ENCODE results near the gene EHMT1.
"Not testable (repeated sequence)": the region's sequence is repeated elsewhere in the genome, so short reads cannot be mapped to it uniquely, and the experiment has no call there.

EHMT1 gene

DNA sequence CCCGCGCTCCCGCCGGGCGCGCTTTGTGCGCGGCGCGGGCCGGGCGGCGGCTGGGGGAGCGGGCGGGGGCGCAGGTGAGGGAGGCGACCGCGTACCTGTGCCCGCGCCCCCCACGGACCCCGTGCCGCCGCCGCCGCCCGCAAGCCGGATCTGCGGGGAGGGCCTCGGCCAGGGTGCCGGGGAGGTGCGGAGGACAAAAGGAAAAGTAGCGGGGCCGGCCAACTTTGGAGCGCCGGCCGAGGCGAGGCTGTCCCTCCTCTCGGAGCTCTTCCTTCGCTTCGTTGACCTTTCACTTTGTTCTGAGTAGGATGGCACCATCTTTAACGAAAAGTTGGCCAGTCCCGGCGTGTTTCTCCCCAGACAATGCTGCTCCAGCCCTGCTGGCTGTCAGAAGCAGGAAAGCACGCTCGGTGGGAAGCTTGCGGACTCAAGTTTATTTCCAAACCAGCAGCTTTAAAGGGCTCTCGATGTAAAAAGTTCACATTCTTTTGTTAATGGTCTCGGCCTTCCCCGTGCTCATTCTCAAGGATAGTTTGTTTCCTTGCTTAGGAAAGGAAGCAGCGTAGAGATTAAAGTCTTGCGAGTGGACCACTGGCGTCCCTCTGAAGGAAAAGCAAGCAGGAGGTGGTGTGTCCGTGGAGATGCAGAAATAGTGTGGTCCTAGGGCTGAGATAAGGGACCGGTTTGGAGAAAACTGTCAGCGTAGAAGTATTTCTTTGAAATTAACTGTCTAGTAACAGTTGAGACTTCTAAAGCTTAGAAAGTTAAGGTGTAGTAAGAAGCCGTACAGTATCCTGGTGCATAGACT lies 639 bp downstream of the EHMT1 start:
- no peak for DNase-seq

DNA sequence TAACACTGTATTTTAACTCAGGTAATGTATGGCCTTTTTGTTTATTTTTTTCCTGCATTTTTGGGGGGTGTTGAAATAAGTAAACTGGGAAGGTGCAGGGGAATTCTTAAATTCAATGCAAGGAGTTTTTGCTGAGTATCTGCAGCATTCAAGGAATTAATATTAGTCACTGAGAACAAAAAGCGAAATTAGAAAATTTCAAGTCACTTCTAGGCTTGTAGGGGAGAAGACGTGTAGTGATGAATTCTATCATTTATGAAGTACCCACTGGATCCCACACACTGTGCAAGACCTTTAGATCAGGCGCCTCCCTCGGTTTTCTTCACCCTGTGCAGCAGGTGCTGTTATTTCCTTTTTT lies 1.2 kb downstream of the EHMT1 start:
- DNase-seq = no peak

DNA sequence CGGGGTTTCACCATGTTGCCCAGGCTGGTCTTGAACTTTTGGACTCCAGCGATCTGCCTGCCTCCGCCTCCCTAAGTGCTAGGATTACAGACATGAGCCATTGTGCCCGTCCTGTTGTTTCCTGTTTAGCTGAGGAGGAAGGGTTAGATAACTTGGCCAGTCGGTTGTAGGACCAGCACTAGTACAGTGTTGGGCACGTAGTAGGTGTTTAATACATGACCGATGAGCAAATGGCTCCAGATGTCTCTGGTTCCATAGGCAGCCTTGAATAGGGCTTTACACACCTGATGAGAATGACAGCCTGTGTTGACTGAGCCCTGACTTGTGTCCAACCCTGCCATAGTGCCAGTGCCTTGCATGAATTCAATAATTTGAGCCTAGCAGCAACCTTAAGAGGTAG lies 1.8 kb downstream of the EHMT1 start:
- DNase-seq = no peak

DNA sequence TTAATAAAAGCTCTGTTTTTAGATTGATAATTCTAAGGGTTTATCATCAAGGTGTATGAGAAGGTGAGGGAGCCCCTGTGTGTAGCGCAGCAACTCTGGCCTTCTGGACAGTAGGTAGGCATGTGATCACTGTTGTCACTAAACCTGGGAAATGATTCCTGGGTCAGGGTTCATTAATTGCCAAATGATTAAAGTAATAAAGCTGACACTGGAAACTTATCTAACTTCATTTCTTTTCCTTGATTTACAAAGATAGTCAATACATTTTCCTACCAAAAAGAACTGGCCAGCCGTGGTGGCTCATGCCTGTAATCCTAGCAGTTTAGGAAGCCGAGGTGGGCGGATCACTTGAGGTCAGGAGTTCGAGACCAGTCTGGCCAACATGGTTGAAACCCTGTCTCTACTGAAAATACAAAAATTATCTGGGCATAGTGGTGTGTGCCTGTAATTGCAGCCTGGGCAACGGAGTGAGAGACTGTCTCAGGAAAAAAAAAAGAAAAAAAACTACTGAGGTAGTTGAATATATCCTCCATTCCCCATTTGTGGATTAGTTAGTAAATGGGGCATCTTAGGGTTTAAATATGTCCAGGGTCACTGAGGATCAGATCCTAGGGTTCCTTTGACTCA lies 2.4 kb downstream of the EHMT1 start:
- no peak for DNase-seq

DNA sequence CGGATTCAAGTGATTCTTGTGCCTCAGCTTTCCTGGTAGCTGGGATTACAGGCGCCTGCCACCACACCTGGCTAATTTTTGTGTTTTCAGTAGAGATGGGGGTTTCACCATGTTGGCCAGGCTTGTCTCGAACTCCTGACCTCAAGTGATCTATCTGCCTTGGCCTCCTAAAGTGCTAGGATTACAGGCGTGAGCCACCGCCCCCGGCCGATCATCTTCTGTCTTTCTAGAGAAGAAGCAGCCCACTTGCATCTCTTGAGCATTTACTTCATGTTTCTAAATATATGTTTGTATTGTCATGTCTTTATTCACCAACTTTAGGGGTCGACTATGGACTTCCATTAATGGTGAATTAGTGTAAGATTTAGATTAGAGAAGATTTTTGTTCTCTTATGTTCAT lies 3.4 kb downstream of the EHMT1 start:
- DNase-seq = not testable (repeated sequence)

DNA sequence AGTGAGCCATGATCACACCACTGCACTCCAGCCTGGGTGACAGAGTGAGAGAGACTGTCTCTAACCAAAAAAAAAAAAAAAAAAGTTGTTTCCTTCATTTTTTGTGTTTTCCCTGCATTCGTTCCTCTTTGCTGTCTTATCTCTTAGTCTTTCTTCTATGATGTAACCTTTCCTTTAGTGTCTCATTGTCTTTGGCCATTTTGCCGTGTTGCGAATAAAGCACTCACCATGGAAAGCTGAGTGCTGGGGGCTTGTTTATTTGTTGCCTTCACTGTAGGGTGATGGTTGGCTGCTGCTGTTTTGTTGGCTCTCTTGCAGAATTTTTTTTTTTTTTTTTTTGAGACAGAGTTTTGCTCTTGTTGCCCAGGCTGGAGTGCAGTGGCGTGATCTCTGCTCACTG lies 7.7 kb downstream of the EHMT1 start:
- DNase-seq = no peak

DNA sequence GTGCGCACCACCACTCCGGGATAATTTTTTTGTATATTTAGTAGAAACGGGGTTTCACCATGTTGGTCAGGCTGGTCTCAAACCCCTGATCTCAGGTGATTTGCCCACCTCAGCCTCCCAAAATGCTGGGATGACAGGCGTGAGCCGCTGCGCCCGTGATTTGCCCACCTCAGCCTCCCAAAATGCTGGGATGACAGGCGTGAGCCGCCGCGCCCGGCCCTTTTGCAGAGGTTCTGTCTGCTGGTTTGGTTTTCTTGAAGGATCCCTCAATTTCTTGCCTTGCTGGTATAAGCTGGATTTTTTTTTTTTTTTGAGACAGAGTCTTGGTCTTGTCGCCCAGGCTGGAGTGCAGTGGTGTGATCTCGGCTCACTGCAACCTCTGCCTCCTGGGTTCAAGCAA lies 8.6 kb downstream of the EHMT1 start:
- DNase-seq = not testable (repeated sequence)

DNA sequence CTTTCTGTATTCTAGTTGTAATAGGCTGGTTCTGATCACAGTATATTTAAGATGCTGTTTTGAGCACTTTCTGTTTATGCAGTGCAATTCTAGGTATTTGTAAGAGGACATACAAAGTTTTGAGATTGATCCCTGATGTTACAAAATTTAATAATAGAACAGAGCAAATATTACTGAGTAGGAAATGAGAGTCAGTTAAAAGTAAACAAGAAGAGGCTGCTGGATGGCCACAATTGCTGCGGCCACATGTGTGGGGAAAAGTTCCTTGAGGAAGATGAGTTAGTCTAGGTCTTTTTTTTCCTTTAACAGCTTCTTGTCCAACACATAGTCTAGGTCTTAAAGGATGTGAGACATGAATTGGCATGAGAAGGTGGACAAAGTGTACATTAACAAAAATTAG lies 11.3 kb downstream of the EHMT1 start:
- no peak for DNase-seq

DNA sequence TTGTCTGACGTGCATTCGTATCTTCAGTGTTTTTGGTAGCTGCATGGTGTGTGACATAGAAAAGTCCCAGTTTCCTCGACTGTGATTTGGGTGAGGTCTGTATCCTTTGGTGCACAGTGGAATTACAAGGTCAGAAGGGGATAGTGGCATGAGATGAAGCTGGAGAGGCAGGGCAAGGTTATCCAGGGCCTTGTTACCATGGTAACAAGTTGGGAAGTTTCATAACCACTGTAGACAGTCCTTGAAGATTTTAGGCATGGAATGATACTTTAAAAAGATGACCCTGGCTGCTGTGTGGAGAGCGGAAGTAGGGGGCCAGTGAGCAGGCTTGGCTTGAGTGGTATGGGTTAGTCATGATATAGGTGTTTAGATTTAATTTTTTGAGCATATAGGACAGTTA lies 11.9 kb downstream of the EHMT1 start:
- DNase-seq = no peak

DNA sequence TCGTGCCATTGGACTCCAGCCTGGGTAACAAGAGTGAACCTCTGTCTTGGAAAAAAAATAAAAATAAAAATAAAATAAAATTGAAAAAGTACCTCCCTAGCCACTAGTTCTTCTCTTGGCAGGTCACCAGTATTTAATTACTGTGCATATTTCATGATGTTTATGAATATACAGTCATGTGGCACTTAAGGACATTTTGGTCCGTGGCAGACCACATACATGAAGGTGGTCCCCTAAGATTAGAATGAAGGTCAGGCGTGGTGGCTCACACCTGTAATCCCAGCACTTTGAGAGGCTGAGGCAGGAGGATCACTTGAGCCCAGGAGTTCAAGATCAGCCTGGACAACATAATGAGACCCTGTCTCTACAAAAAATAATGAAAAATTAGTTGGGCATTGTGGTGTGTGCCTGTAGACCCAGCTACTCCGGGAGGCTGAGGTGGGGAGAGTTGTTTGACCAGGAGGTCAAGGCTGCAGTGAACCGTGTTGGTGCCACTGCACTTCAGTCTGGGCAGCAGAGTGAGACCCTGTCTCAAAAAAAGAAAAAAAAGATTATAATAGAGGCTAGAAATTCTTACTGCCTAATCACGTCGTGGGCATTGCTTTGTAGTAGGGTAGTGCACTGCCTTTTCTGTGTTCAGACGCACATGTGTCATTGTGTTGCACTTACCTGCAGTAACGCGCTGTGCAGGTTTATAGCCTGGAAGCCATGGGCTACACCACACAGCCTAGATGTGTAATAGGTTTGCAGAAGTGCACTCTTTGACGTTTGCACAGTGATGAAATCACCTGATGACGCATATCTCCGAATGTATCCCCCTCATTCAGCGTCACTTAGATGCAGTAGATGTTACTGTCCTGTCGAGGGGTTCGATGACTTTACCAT lies 12.8 kb downstream of the EHMT1 start:
- DNase-seq = no peak

DNA sequence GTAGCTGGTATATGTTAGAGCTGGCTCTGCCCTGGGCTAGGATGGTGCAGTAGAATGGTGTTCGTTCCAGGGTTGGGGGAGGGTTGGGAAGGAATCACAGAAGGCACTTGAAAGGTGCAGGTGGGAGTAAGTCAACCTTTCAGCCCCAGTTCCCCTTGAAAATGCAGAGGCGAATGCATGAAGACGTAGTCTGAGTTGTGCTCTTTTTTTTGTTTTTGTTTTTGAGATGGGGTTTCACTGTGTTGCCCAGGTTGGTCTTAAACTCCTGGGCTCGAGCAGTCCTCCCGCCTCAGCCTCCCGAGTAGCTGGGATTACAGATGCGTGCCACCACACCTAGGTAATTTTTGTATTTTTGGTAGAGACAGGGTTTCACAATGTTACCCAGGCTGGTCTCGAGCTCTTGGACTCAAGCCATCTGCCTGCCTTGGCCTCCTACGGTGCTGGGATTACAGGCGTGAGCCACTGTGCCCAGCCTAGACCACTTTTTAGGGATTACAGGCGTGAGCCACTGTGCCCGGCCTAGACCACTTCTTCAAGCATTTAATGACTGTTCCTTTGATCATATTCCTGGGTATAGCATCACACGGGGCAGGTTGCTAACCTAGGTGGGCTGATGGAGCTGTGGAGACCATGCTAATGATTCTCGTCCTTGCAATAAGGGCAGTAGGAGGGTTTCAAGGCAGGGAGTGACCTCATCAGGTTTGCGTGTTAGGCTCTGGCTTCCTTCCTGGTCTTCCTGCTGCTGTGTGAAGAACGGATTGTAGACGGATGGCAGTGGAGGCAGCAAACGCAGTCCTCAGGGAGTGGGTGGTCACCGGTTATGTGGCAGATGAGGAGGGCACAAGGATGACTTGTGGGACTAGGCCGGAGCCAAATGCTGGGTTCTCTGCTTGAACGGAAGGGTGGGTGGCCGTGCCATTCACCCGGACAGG lies 13.7 kb downstream of the EHMT1 start:
- DNase-seq = no peak

DNA sequence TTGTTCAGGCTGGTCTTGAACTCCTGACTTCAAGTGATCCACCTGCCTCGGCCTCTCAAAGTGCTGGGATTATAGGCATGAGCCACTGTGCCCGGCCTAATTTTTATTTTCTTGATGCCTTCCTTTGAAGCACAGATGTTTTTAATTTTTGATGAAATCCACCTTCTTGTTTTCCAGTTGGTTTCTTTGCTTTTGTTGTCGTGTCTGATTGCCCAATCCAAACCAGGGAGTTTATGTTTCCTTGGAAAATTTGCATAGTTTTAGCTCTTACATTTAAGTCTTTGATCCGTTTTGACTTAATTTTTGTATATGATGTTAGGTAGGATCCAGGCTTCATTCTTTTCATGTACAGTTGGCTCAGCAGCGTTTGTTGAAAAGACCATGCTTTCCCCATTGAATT lies 15.2 kb downstream of the EHMT1 start:
- DNase-seq = no peak

DNA sequence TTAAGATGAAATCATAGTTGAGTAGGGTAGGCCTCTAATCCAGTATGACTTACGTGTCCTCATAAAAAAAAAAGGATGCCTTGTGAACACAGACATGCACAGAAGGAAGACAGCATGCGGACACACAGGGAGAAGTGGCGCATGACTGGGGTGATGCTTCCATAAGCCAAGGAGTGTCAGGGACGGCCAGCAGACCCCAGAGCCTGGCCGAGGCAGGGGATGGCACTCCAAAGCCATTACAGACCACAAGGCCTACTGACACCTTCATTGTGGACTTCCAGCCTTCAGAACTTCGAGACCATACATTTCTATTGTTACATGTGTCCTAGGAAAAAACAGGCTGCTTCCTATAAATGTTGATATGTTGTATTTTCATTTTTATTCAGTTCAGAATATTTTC lies 19.9 kb downstream of the EHMT1 start:
- DNase-seq = no peak

DNA sequence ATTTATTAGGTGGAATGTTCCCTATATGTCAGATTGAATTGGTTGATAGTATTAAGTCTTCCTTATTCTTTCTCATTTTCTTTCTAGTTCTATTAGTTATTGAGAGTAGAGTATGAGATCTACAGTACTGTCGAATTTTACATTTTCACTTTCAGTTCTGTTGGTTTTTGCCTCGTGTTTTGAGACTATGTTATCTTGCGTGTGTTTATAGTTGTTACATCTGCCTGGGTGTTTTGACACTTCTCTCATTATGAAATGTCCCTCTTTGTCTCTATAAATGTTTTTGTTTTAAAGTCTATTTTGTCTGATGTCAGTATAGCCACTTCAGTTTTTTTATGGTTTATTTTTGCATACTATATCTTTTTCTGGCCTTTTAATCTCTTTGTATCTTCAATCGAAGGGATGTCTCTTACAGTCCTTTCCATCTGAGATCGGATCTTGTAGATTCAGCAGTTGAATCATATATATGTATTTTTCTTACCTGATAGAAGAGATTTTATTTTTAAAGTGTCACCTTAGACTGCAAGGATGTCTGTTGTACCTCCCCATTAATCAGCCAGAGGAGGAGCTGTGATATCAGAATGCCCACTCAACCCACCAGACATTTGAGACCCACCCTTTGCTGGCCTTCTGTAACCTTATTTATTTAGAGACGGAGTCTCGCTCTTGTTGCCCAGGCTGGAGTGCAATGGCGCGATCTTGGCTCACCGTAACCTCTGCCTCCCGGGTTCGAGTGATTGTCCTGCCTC lies 20.7 kb downstream of the EHMT1 start:
- DNase-seq = no peak

DNA sequence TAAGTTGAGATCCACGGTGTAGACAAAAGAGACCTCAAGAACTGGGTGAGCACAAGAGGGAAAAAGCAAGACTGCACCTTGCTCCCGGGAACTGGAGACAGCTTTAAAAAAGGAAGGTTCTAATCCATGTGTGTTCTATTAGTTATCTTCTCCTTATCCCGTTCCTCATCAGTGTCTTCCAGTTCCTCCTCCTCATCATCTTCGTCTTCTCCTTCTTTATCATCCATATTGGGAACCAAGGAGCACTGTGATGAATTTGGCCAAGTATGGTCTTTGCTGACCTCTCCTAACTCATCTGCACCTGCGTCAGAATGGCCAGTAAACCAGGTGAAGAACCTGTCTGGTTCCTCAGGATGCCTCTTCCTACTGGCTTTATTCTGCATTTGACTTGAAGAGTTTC lies 22.1 kb downstream of the EHMT1 start:
- DNase-seq = no peak

DNA sequence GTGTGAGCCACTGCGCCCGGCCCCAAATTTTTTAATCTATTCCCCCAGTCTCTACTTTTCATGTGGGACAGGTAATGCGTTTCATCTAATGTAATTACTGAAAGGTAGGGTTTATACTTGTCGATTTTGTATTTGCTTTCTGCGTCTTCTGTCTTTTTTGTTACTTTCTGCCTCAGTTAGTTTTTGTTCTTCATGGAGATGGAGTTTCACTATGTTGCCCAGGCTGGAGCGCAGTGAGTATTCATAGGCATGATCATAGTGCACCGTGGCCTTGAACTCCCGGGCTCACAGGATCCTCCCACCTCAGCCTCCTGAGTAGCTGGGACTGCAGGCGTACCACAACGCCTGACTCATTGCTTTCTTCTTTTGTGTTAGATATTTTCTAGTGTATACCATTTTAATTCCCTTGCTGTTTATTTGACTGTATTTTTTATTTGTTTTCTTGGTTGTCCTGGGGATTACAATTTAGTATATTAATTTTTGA lies 23.4 kb downstream of the EHMT1 start:
- DNase-seq = no peak

DNA sequence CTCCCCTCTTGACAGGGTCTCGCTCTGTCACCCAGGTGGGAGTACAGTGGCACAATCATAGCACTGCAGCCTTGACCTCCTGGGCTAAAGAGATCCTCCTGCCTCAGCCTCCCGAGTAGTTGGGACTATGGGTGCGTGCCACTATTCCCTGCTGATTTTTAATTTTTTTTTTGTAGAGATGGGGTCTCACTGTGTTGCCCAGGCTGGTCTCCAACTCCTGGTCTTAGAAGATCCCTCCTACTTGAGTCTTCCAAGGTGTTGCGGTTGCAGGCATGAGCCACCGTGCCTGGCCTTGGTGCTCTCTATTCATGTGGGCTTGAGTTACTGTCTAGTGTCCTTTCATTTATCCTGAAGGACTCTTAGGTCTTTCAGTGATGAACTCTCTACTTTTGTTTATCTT lies 24.1 kb downstream of the EHMT1 start:
- no peak for DNase-seq

DNA sequence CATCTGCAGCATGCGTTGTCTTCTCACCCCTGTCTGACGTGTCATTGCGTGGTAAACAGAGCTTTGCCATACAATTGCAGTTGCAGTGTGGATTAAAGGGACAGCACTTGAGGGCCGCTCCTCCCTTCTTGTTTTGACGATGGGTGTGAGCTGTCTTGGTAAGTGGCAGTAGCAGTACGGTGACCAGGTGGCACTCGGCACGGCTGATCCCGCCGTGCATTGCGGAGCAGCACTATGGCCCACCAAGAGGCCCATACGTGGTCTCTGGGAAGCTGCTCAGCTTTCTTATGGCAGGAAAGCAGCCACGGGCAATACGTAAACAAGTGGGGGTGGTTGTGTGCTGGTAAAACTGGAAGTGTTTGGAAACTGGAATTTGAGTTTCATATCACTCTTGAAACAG lies 25.1 kb downstream of the EHMT1 start:
- no peak for DNase-seq

DNA sequence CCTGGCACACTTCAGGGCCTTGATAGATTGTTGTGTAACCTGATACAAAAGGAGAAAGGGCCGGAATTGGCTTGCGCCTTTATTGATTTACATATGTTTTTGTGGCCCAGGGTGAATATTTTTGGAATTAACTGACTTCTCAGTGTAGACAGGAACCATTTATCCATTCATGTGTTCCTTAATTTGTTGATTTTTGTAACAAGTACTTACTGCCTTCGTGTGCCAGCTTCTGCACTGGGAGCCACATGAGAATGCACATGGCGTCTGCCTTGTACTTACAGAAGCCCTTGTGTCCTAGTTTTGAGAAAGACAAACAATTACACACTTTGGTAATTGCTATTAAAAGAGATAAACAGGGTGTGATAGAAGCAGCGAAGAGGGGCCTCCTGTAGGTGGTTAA lies 26.4 kb downstream of the EHMT1 start:
- DNase-seq = no peak

DNA sequence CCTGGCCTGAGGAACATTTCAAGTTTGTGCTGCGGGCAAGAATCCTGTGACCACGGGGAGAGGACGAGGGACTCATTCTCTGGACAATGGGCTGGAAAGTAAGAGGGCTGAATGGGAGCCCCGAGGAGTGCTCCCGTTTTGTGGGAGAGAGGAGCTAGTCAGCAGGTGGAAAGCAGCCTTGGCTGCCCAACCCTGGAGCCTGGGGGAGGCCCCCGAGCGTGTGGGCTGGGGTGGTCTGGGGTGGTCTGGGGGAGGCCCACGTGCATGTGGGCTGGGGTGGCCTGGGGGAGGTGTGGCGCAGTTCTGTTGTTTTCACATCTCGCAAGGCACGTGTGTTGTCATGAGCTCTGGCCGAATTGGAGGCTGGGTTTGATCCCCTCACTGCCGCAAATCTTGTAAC lies 27.5 kb downstream of the EHMT1 start:
- no peak for DNase-seq

DNA sequence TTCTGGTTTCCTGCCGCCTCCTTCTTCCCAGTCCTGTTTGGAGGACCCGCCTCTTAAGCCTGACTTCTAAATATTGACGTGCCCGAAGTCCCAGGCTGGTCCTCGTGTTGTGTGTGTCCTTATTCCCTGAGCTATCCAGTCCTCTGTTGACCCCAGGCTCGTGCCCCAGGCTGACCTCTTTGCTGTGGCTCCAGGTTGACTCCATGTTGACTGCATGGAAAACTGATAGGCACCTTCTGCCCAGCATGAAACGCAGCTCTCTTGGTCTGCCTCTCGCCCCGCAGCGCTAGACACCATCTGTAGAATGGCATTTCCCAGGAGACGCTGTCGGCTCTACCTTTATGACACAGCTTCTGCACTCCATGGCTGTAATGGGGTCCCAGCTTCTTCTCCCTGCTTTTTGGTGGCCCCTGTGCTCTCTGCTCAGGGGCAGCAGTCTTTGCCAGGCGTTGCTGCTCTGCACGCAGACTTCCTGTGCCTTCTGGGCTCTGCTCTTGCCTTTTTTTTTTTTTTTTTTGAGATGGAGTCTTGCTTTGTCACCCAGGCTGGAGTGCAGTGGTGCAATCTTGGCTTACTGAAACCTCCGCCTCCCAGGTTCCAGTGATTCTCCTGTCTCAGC lies 28.4 kb downstream of the EHMT1 start:
- no peak for DNase-seq
